HG02840 (cell line): ENCODE measurements around the gene ELAC2.

ENCODE experiments used
- ATAC-seq: cut with Tn5 transposase; IDR thresholded peaks from one replicate; pipeline ENCODE4 v1.9.1; 2021; ENCODE audit warnings: mild to moderate bottlenecking, moderate library complexity, moderate number of reproducible peaks; ENCODE audit not compliant: unreplicated experiment, low FRiP score

ELAC2 gene

DNA sequence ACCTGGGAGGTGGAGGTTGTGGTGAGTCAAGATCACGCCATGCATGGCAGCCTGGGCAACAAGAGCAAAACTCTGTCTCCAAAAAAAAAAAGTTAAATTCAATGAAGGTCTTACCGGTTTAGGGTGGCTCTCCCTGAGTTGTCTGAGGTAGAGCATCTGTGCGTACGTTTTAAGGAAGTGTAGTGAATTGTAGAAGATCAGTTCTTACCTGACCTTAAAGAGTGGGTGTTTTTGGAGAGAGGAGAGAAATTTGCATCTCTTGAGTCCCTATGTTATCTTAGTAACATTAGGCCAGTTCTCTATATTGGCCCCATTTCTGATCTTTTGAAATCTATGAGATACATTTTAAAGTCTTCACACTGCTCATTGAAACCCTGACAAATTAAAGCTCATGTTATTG, 56.2 kb downstream of the ELAC2 start:
- ATAC-seq: no peak

DNA sequence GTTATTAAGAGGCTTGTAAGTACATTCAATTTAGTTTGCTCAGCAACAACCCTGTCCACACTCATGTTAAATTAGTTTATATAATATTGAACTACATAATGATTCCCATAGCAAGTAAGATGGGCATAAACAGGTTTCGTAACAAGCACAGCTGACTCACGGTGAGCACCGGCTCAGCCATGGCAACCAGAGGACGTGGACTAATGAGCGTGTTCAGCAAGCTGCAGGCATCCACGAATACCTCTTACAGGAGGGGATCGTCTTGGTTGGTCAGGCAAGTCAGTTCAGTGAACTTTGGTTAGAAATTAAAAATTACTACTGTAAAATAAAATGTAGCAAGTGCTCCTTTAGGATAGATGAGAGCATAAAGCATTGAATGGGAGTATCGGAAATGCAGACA, 58.4 kb downstream of the ELAC2 start:
- no peak for ATAC-seq

GRCh38 chr17:12958786-12959185, 59.0 kb downstream of the ELAC2 start:
- ATAC-seq: no peak

DNA sequence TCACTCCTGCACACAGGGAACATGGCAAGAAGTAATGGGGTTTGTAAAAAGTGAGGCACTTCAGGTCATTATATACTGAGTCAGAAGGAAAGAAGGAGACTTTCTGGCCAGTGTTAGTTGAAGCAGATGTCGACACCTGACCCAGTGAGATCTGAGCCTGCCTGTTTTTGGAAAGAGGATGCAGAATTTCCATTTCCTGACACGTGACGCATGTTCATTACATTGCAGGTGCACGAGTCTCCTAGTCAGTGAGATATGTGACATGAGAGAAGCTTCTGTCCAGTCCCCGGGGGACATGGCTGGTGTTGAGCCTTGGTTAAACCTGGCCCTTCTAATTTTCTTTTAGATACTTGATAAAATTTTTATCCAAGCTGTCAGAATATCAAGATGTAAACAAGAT, 62.3 kb downstream of the ELAC2 start:
- no peak for ATAC-seq

DNA sequence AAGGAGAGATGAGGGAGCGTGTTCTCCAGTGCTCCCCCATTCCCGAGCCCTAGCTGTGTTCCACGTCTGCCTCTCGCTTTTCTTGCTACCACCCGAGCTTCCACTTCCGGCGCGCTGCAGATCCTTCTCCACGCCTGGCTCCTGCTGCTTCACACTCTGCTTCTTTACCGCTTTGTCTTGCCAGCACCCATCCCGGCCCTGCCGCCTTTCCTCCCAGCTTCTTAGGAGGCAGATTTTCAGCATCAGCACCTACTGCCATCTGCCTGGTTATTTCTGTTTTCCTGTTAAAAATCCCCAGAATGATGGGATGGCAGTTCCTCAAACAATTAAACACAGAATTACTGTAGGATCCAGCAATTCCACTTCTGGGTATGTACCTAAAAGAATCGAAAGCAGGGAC, 64.7 kb downstream of the ELAC2 start:
- ATAC-seq: no peak

GRCh38 chr17:12952012-12952411, 65.8 kb downstream of the ELAC2 start:
- ATAC-seq: no peak

DNA sequence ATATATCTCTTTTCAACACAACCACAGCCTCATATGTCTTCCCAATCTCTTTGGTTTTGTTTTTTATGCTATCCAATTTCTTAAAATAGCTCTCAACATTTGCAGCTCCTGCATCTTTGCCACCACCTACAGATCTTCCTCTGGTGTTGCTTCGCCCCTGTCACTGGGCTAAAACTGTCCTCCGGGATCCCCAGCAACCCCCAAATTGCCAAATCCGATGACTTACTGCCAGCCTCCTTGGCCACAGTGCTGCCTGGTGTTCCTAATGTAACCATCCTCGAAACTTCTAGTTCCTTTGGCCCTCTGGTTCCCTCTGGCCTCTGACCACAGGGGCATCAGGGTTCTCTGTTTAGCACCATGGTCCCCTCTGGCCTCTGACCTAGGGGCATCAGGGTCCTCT, 70.8 kb downstream of the ELAC2 start:
- ATAC-seq: no peak
